VCaP (cell line): ENCODE data around the gene ADGRG2.
"Not testable (repeated sequence)": the region's sequence is repeated elsewhere in the genome, so short reads cannot be mapped to it uniquely, and the experiment has no call there.

ENCODE experiments used
- H3K27ac ChIP-seq: fragments of 450-650 bp; 2 replicates; pipeline ENCODE4 v1.5.1; 2017
- CTCF ChIP-seq: fragments of 450-650 bp; conservative IDR thresholded peaks from 2 replicates; pipeline ENCODE4 v1.5.1; 2017; ENCODE audit warnings: mild to moderate bottlenecking, moderate library complexity

The ADGRG2 gene

DNA sequence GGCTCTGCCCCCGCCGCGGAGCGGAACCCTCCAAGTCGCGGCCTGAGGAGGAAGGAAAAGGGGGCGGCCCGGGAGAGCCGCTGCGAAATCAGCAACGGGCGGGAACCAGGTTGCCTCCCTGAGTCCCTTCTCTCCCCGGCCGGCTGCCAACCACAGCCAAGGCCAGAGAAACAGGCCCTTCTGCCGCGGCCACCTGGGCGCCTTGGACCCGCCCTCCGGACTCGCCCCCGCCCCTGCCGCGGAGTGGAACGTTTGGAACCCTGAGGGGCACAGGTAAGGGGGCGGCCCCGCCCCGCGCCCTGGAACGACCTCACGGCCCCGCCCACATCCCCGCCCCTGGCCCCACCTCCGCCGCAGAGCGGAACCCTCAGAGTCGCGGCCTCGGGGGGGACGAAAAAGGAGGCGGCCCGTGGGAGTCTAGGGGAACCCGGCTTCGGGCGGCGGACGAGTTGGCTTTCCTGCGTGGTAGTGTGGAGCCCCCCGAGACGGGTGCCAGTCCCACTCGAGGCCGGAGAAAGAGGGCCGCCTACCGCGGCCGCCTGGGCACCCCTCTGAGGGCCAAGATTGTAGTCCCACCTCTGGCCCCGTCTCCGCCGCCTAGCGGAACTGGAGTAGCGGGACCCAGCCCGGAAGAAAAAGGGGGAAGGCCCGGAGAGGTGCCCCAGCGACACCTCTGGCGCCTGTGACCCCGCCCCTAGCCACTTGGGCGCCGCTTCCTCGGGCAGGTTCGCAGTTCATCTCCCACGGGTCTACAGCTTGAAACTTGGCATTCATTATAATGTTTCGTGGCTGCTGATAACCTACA is 137.7 kb downstream of the ADGRG2 start:
- H3K27ac ChIP-seq: peak overlapping the region; percentile 86
- peak; percentile 37 for TF ChIP-seq CTCF

DNA sequence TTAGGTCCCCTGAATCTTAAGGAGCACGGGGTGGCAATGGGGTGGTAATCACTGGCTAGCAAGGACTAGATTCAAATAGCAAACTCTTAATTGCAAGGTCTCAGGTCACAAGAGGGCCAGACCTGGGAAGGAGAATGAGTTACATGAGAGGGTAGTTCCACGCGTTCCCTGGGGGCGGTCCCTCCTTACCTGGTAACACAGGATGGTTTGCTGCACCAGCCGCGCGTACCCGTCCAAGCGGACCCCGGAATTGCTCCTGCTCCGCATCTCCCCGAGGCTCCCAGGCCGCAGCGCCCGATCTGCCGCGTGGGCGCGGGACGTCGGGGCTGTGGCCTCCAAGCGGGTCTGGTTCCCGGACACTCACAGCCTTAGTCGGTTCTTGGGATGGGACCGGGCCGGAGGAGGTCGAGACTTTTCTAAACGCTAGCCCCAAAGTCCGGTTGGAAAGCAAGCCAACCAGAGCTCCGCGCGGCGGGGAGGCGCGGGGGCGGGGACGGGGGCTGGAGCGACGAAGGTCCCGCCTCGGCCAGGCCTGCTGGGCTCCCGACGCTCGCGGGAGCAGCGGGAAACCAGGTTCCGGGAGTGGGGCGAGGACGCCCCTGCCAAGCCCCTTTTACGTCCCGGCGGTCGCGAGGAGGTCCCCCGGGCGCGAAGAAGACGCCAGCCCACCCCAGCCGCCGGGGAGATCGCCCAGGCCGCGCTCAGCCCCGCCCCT is 138.4 kb downstream of the ADGRG2 start, which contains the start of gene PHKA2:
PHKA2 (minus strand) TSS at position 449 of the 715 bp plus-strand sequence; CDS start at position 267, 182 bp downstream.
- H3K27ac ChIP-seq: peak within 1 kb of the TSS; percentile 86
- no peak for TF ChIP-seq CTCF

GRCh38 chrX:18981124-18981807 is 141.0 kb downstream of the ADGRG2 start:
- no peak overlapping the region for H3K27ac ChIP-seq

GRCh38 chrX:18980262-18980661 is 142.0 kb downstream of the ADGRG2 start:
- H3K27ac ChIP-seq: not testable (repeated sequence)

More at GRCh38 chrX:18981124-18981807, 141.0 kb downstream of the ADGRG2 start:
- no peak for TF ChIP-seq CTCF

DNA sequence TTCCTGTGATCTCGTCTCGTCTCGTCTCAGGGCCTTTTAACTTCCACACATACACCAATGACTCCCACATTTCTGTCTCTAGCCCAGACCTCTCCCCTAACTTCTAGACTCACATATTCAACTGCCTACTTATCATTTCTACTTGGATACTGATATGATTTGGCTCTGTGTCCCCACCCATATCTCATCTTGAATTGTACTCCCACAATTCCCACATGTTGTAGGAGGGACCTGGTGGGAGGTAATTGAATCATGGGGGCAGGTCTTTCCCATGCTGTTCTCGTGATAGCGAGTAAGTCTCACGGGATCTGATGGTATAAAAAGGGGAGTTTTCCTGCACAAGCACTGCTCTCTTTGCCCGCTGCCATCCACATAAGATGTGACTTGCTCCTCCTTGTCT is 147.3 kb downstream of the ADGRG2 start:
- no peak overlapping the region for H3K27ac ChIP-seq
- no peak for TF ChIP-seq CTCF

- TF ChIP-seq CTCF: no peak
- peak overlapping the region; percentile 29; the same call in 1 of the 2 replicates for H3K27ac ChIP-seq
These were observed 148.6 kb downstream of the ADGRG2 start for GRCh38 chrX:18973527-18974192.

DNA sequence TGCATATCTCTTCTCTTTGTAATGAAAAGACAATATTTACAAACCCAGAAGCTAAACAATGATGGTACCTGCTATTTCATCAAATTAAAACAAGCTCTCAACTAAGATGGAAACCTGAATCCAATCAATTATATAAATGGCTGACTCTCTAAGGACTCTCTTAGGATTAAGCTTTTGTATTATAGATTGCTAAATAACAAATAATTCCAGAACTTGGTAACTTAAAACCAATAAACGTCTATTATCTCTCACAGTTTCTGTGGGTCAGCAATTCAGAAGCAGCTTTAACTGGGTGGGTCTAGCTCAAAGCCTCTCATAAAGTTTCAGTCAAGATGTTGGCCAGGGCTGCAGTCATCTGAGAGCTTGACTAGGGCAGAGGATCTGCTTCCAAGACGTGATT is 150.8 kb downstream of the ADGRG2 start:
- no peak for TF ChIP-seq CTCF
- H3K27ac ChIP-seq: no peak overlapping the region
